Adrenal gland (tissue), 12 donors: ENCODE data around the gene EIF4G3. TPM values are rescaled to one million over a fixed set of nuclear protein-coding genes. Genes with fewer than 3 reads are reported as not detected.
"Not testable (repeated sequence)": the region's sequence is repeated elsewhere in the genome, so short reads cannot be mapped to it uniquely, and the experiment has no call there.

Experiments
- DNase-seq, 7 donors: peaks; one replicate each; pipeline ENCODE4 v3.0.0-alpha.2; 2019 to 2020
- H3K27ac ChIP-seq, 5 donors: fragments of 200-600 bp; sonication (generic) in 4 of 5; 1 replicate in 3 of 5; 2 replicates in 2 of 5; pipeline versions ENCODE4 v1.5.1 to v1.8.0; 2016 to 2020; ENCODE audit warnings: mild to moderate bottlenecking in 1 of 5
- H3K27me3 ChIP-seq: fragments of 200-600 bp; 2 replicates; pipeline ENCODE4 v1.8.0; 2021
- H3K36me3 ChIP-seq, 2 donors: fragments of 200-600 bp; replicated peaks in 1 of 2; 1 replicate in 1 of 2; 2 replicates in 1 of 2; pipeline versions ENCODE4 v1.5.1 to v1.8.0; 2018 to 2022
- H3K4me1 ChIP-seq, 2 donors: fragments of 200-600 bp; replicated peaks in 1 of 2; 1 replicate in 1 of 2; 2 replicates in 1 of 2; pipeline versions ENCODE4 v1.5.1 to v1.8.0; 2018 to 2021
- H3K4me3 ChIP-seq, 4 donors: fragments of 200-600 bp; sonication (generic) in 3 of 4; one replicate each; pipeline ENCODE4 v1.5.1; 2016 to 2018
- H3K9me3 ChIP-seq, 3 donors: fragments of 200-600 bp; sonication (generic) in 1 of 3; replicated peaks in 1 of 3; 1 replicate in 2 of 3; 2 replicates in 1 of 3; pipeline versions ENCODE4 v1.5.1 to v1.8.0; 2016 to 2021
- CTCF ChIP-seq, 6 experiments: fragments of 450-650 bp in 4 of 6; fragments of 200-600 bp in 2 of 6; sonication (generic) in 1 of 6; IDR thresholded peaks; 1 replicate in 5 of 6; 2 replicates in 1 of 6; pipeline versions ENCODE4 v1.5.1 to v1.8.0; 2016 to 2021; ENCODE audit warnings: antibody characterized with exemption in 6 of 6, mild to moderate bottlenecking in 2 of 6, moderate library complexity in 1 of 6
- POLR2A ChIP-seq, 2 donors: fragments of 450-650 bp; IDR thresholded peaks; one replicate each; pipeline ENCODE4 v1.6.1; 2017; ENCODE audit warnings: antibody characterized with exemption in 2 of 2, mild to moderate bottlenecking in 2 of 2, moderate library complexity in 1 of 2
- WGBS, 4 donors: extraction: QIAGEN DNeasy Blood & Tissue Kit in 2 of 4; methylation state at CpG; one replicate each; pipeline versions ENCODE4 v1.1.5 to v1.1.7; 2013 to 2017; 5-methylcytosine and 5-hydroxymethylcytosine counted together
- intact Hi-C, 2 donors: fragments of 100-400 bp; cut with DNase I; formaldehyde crosslinking; loops; one replicate each; pipeline versions ENCODE4 v1.14.1 to v1.15.0; 2022 to 2023
- polyA plus RNA-seq, 3 donors: library from polyadenylated mRNA; stranded (reverse); fragments of 200-250 nt in 2 of 3; fragments of 350-450 nt in 1 of 3; fragmentation: Illumina TruSeq in 1 of 3; extraction: RNeasy Lipid Tissue Mini Kit (QIAGEN cat#74804) in 1 of 3; gene quantifications; one replicate each; pipeline ENCODE4 v1.2.3, GENCODE V29; 2013 to 2014
- total RNA-seq, 9 donors: library from RNA; depleted of rRNA in 4 of 9; stranded (reverse); fragments of >200 nt in 4 of 9; fragments of 120-200 nt in 1 of 9; fragmentation: NEBNext Ultra II Directional in 1 of 9; extraction: Animal tissue kit (Norgen Biotek cat#: 25700) in 1 of 9; gene quantifications; one replicate each; pipeline versions ENCODE4 v1.1.0 to v1.2.4, GENCODE V29; 2013 to 2023
- donor health status: healthy with polysubstance abuse.
- donor health status: Bipolar disorder and iron deficiency.
- donor health status: DM: yes; HTN: yes; CAD: no.
- donor health status: DM: no; HTN: no; CAD: no.
- donor health status: DM: no; HTN: no; CAD: no.
- donor health status: DM: yes; HTN: yes; CAD: no.

EIF4G3 gene
- total and polyA plus RNA-seq, 12 donors, result 30.7 to 58.7 (median 51.6) TPM

DNA sequence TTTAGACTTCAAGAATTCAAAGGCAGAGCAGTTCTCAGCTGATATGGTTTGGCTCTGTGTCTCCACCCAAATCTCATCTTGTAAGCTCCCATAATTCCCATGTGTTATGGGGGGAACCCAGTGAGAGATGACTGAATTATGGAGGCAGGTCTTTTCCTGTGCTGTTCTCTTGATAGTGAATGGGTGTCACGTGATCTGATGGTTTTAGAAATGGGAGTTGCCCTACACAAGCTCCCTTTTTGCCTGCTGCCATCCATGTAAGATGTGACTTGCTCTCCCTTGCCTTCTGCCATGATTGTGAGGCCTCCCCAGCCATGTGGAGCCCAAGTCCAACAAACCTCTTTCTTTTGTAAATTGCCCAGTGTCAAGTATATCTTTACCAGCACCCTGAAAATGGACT lies 146.5 kb downstream of the EIF4G3 start:
- no peak overlapping the region for H3K27ac ChIP-seq
- no peak for TF ChIP-seq CTCF (IDR thresholded peaks at IDR 0.05)
- TF ChIP-seq POLR2A (IDR thresholded peaks at IDR 0.05), result no peak
- H3K27me3 ChIP-seq, result no peaks in the 10 kb centered on the region
- no peaks in the 10 kb centered on the region for H3K9me3 ChIP-seq
- peaks cover 0 to 22% of the 10 kb centered on the region in 2 donors for H3K4me1 ChIP-seq
- intact Hi-C loops, result no loop called here
- DNase-seq, result no peak
- no peak overlapping the region for H3K4me3 ChIP-seq
- WGBS, 4 donors, result 89 to 100% (median 99%) methylated on average over 1 of the region's 1 CpG
- H3K36me3 ChIP-seq, result no peaks in the 10 kb centered on the region

GRCh38 chr1:21028520-21029145 lies 148.1 kb downstream of the EIF4G3 start:
- WGBS, 4 donors, result 95 to 97% (median 96%) methylated on average over 12 of the region's 12 CpGs
- no peak for DNase-seq
- no peak overlapping the region for H3K27ac ChIP-seq
- peaks cover 0 to 27% of the 10 kb centered on the region in 2 donors for H3K4me1 ChIP-seq
- no peak overlapping the region for H3K4me3 ChIP-seq
- intact Hi-C loops, result no loop called here
- no peaks in the 10 kb centered on the region for H3K9me3 ChIP-seq
- no peaks in the 10 kb centered on the region for H3K27me3 ChIP-seq
- TF ChIP-seq POLR2A (IDR thresholded peaks at IDR 0.05) (no peak), CTCF (IDR thresholded peaks at IDR 0.05) (no peak)
- H3K36me3 ChIP-seq, result no peaks in the 10 kb centered on the region

DNA sequence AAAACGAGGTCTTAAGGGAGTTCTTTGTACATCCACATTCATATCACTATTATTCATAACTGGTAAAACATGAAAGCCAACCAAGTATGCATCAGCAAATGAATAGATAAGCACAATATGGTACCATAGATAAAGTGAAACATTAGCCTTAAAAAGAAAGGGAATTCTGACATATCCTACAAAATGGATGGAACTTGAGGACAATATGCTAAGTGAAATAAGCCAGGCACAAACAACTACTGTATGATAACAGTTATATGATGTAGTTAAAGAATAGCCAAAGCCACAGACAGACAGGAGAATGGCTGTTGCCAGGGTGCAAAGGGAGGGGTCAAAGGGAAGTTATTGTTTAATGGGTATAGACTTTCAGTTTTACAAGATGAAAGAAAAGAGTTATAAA lies 148.9 kb downstream of the EIF4G3 start:
- TF ChIP-seq CTCF (IDR thresholded peaks at IDR 0.05), result no peak
- TF ChIP-seq POLR2A (IDR thresholded peaks at IDR 0.05), result no peak

DNA sequence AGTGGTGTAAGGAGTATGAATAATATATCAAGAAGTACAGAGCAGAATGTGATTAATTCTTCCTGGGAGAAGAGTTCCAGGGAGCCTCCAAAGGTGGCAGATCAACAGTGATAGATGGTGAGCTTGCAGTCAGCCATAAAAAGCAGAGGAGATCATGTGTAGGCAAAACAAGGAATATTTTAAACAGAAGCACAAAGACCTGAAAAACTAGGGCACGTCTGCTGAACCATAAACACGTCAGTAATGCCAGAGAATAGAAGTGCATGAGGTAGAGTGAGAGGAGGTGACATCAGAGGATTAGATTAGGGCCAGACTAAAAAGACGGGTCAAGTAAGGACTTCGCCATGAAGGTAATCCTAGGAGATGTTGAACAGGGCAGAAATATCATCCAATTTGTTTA lies 151.8 kb downstream of the EIF4G3 start:
- Histone ChIP-seq H3K4me1 (peaks cover 17 to 31% of the 10 kb centered on the region in 2 donors), H3K27me3 (no peaks in the 10 kb centered on the region), H3K4me3 (no peak overlapping the region), H3K36me3 (no peaks in the 10 kb centered on the region), H3K27ac (peak overlapping the region in 2 of 5 donors; percentile 38 to 40), H3K9me3 (no peaks in the 10 kb centered on the region)
- intact Hi-C loops, result no loop called here
- 79 to 88% (median 85%) methylated on average over 4 of the region's 4 CpGs for WGBS, 4 donors
- DNase-seq, result no peak
- no peak for TF ChIP-seq POLR2A (IDR thresholded peaks at IDR 0.05)
- no peak for TF ChIP-seq CTCF (IDR thresholded peaks at IDR 0.05)

More for the DNA sequence above, 148.9 kb downstream of the EIF4G3 start:
- intact Hi-C loops, result no loop called here
- Histone ChIP-seq H3K4me3 (no peak overlapping the region), H3K36me3 (no peaks in the 10 kb centered on the region), H3K9me3 (no peaks in the 10 kb centered on the region), H3K27ac (no peak overlapping the region), H3K27me3 (no peaks in the 10 kb centered on the region), H3K4me1 (peaks cover 2 to 21% of the 10 kb centered on the region in 2 donors)
- no peak for DNase-seq
- 63 to 81% (median 69%) methylated on average over 1 of the region's 1 CpG for WGBS, 4 donors

GRCh38 chr1:21024136-21024896 lies 152.4 kb downstream of the EIF4G3 start:
- intact Hi-C loops, DNase-seq: not testable (repeated sequence)

More at GRCh38 chr1:21024136-21024896, 152.4 kb downstream of the EIF4G3 start:
- Histone ChIP-seq H3K4me1 (peaks cover 17 to 31% of the 10 kb centered on the region in 2 donors), H3K27ac (peak overlapping the region in 2 of 5 donors; percentile 38 to 48)
- H3K27me3 ChIP-seq, H3K36me3 ChIP-seq, H3K9me3 ChIP-seq, H3K4me3 ChIP-seq: not testable (repeated sequence)
- WGBS, 4 donors, result 74 to 95% (median 89%) methylated on average over 3 to 22 of the region's 26 CpGs
